ENCODE results near the gene PRKCA. TPM values are rescaled to one million over a fixed set of nuclear protein-coding genes. Genes with fewer than 3 reads are reported as not detected.
"Not testable (repeated sequence)": the region's sequence is repeated elsewhere in the genome, so short reads cannot be mapped to it uniquely, and the experiment has no call there.

PRKCA gene
- total and polyA plus RNA-seq, 3 experiments from 2014 or later: 1.8 to 74.1 (median 73.9) TPM

- no peak overlapping the region for H3K27ac ChIP-seq (ENCODE audit: low read depth, low read length)
- no peaks in the 10 kb centered on the region for H3K27me3 ChIP-seq (ENCODE audit: insufficient read depth, low read length, poor library complexity, severe bottlenecking)
- peaks cover 75% of the 10 kb centered on the region for H3K4me1 ChIP-seq (ENCODE audit: insufficient read depth, low read length)
- H3K27ac Mint-ChIP-seq: no peak overlapping the region
- CTCF ChIA-PET: no interaction called here
- peaks cover 28 to 68% (median 62%) of the 10 kb centered on the region in 3 donors for H3K4me1 Mint-ChIP-seq
- H3K9me3 Mint-ChIP-seq: no peaks in the 10 kb centered on the region
- POLR2A ChIA-PET: no interaction called here
- H3K36me3 Mint-ChIP-seq: no peaks in the 10 kb centered on the region
- no peak overlapping the region for H3K4me3 Mint-ChIP-seq
- no peak overlapping the region for H3K4me3 ChIP-seq (ENCODE audit: low read length)
- no peaks in the 10 kb centered on the region for H3K36me3 ChIP-seq (ENCODE audit: insufficient read depth, low read length)
- DNase-seq: no peak
- no peaks in the 10 kb centered on the region for H3K9me3 ChIP-seq (ENCODE audit: low read length)
- H3K27me3 Mint-ChIP-seq: no peaks in the 10 kb centered on the region
Observed at GRCh38 chr17:66335797-66336196, 33.4 kb downstream of the PRKCA start.

GRCh38 chr17:66337268-66337667 lies 34.9 kb downstream of the PRKCA start:
- ChIA-PET POLR2A (no interaction called here), CTCF (no interaction called here)
- H3K4me3 Mint-ChIP-seq: no peak overlapping the region
- H3K27ac Mint-ChIP-seq: peak overlapping the region in 3 of 8 donors; percentile 6 to 38 (median 11)
- DNase-seq: no peak
- no peaks in the 10 kb centered on the region for H3K36me3 ChIP-seq (ENCODE audit: insufficient read depth, low read length)
- H3K4me1 ChIP-seq (ENCODE audit: insufficient read depth, low read length): peaks cover 72% of the 10 kb centered on the region
- no peak overlapping the region for H3K4me3 ChIP-seq (ENCODE audit: low read length)
- no peaks in the 10 kb centered on the region for H3K27me3 Mint-ChIP-seq
- no peaks in the 10 kb centered on the region for H3K27me3 ChIP-seq (ENCODE audit: insufficient read depth, low read length, poor library complexity, severe bottlenecking)
- peaks cover 20 to 54% (median 52%) of the 10 kb centered on the region in 3 donors for H3K4me1 Mint-ChIP-seq
- no peak overlapping the region for H3K27ac ChIP-seq (ENCODE audit: low read depth, low read length)
- H3K9me3 ChIP-seq (ENCODE audit: low read length): no peaks in the 10 kb centered on the region
- no peaks in the 10 kb centered on the region for H3K36me3 Mint-ChIP-seq
- no peaks in the 10 kb centered on the region for H3K9me3 Mint-ChIP-seq

- no peaks in the 10 kb centered on the region for H3K27me3 Mint-ChIP-seq
- Histone ChIP-seq H3K36me3 (ENCODE audit: insufficient read depth, low read length) (no peaks in the 10 kb centered on the region), H3K4me3 (ENCODE audit: low read length) (no peak overlapping the region), H3K9me3 (ENCODE audit: low read length) (no peaks in the 10 kb centered on the region), H3K27me3 (ENCODE audit: insufficient read depth, low read length, poor library complexity, severe bottlenecking) (no peaks in the 10 kb centered on the region), H3K27ac (ENCODE audit: low read depth, low read length) (no peak overlapping the region), H3K4me1 (ENCODE audit: insufficient read depth, low read length) (peaks cover 65% of the 10 kb centered on the region)
- H3K4me3 Mint-ChIP-seq: no peak overlapping the region
- peaks cover 20 to 54% (median 52%) of the 10 kb centered on the region in 3 donors for H3K4me1 Mint-ChIP-seq
- no peaks in the 10 kb centered on the region for H3K9me3 Mint-ChIP-seq
- ChIA-PET POLR2A (no interaction called here), CTCF (no interaction called here)
- no peak overlapping the region for H3K27ac Mint-ChIP-seq
- H3K36me3 Mint-ChIP-seq: no peaks in the 10 kb centered on the region
- no peak for DNase-seq
Observed at GRCh38 chr17:66337866-66338485, 35.6 kb downstream of the PRKCA start.

GRCh38 chr17:66338937-66339336 lies 36.5 kb downstream of the PRKCA start:
- Histone ChIP-seq H3K4me1 (ENCODE audit: insufficient read depth, low read length) (peaks cover 55% of the 10 kb centered on the region), H3K36me3 (ENCODE audit: insufficient read depth, low read length) (no peaks in the 10 kb centered on the region), H3K27me3 (ENCODE audit: insufficient read depth, low read length, poor library complexity, severe bottlenecking) (no peaks in the 10 kb centered on the region), H3K27ac (ENCODE audit: low read depth, low read length) (no peak overlapping the region), H3K9me3 (ENCODE audit: low read length) (no peaks in the 10 kb centered on the region), H3K4me3 (ENCODE audit: low read length) (no peak overlapping the region)
- peaks cover 22 to 56% (median 53%) of the 10 kb centered on the region in 3 donors for H3K4me1 Mint-ChIP-seq
- H3K9me3 Mint-ChIP-seq: no peaks in the 10 kb centered on the region
- H3K27ac Mint-ChIP-seq: peak overlapping the region in 2 of 8 donors; percentile 23 to 41
- DNase-seq: no peak
- H3K27me3 Mint-ChIP-seq: no peaks in the 10 kb centered on the region
- H3K4me3 Mint-ChIP-seq: no peak overlapping the region
- ChIA-PET CTCF (no interaction called here), POLR2A (no interaction called here)
- H3K36me3 Mint-ChIP-seq: peaks cover 0 to 2% (median 0%) of the 10 kb centered on the region in 3 donors

GRCh38 chr17:66339561-66339960 lies 37.1 kb downstream of the PRKCA start:
- ChIA-PET CTCF (no interaction called here), POLR2A (no interaction called here)
- peak overlapping the region in 3 of 7 donors; percentile 4 to 32 (median 30) for H3K4me3 Mint-ChIP-seq
- peaks cover 18 to 51% (median 49%) of the 10 kb centered on the region in 3 donors for H3K4me1 Mint-ChIP-seq
- H3K27me3 Mint-ChIP-seq: no peaks in the 10 kb centered on the region
- DNase-seq: no peak
- no peak overlapping the region for H3K27ac ChIP-seq (ENCODE audit: low read depth, low read length)
- H3K27ac Mint-ChIP-seq: peak overlapping the region in 3 of 8 donors; percentile 2 to 40 (median 38)
- H3K36me3 ChIP-seq (ENCODE audit: insufficient read depth, low read length): no peaks in the 10 kb centered on the region
- no peaks in the 10 kb centered on the region for H3K9me3 ChIP-seq (ENCODE audit: low read length)
- no peaks in the 10 kb centered on the region for H3K9me3 Mint-ChIP-seq
- no peak overlapping the region for H3K4me3 ChIP-seq (ENCODE audit: low read length)
- H3K27me3 ChIP-seq (ENCODE audit: insufficient read depth, low read length, poor library complexity, severe bottlenecking): no peaks in the 10 kb centered on the region
- H3K36me3 Mint-ChIP-seq: peaks cover 0 to 2% (median 0%) of the 10 kb centered on the region in 3 donors
- peaks cover 49% of the 10 kb centered on the region for H3K4me1 ChIP-seq (ENCODE audit: insufficient read depth, low read length)

GRCh38 chr17:66340720-66341119 lies 38.3 kb downstream of the PRKCA start:
- no peaks in the 10 kb centered on the region for H3K36me3 ChIP-seq (ENCODE audit: insufficient read depth, low read length)
- H3K9me3 ChIP-seq (ENCODE audit: low read length): no peaks in the 10 kb centered on the region
- H3K27ac Mint-ChIP-seq: peak overlapping the region in 1 of 8 donors; percentile 3
- no peaks in the 10 kb centered on the region for H3K27me3 ChIP-seq (ENCODE audit: insufficient read depth, low read length, poor library complexity, severe bottlenecking)
- no peak overlapping the region for H3K4me3 Mint-ChIP-seq
- H3K4me1 ChIP-seq (ENCODE audit: insufficient read depth, low read length): peaks cover 40% of the 10 kb centered on the region
- no peaks in the 10 kb centered on the region for H3K27me3 Mint-ChIP-seq
- peaks cover 16 to 49% (median 44%) of the 10 kb centered on the region in 3 donors for H3K4me1 Mint-ChIP-seq
- POLR2A ChIA-PET: no interaction called here
- DNase-seq: no peak
- no peak overlapping the region for H3K27ac ChIP-seq (ENCODE audit: low read depth, low read length)
- CTCF ChIA-PET: no interaction called here
- peaks cover 0 to 2% (median 0%) of the 10 kb centered on the region in 3 donors for H3K36me3 Mint-ChIP-seq
- H3K9me3 Mint-ChIP-seq: no peaks in the 10 kb centered on the region
- H3K4me3 ChIP-seq (ENCODE audit: low read length): no peak overlapping the region

- no peaks in the 10 kb centered on the region for H3K9me3 Mint-ChIP-seq
- no peak for DNase-seq
- no peaks in the 10 kb centered on the region for H3K9me3 ChIP-seq (ENCODE audit: low read length)
- POLR2A ChIA-PET: no interaction called here
- no peak overlapping the region for H3K4me3 Mint-ChIP-seq
- H3K4me1 Mint-ChIP-seq: peaks cover 16 to 44% (median 39%) of the 10 kb centered on the region in 3 donors
- H3K27ac Mint-ChIP-seq: no peak overlapping the region
- no peaks in the 10 kb centered on the region for H3K27me3 ChIP-seq (ENCODE audit: insufficient read depth, low read length, poor library complexity, severe bottlenecking)
- H3K27me3 Mint-ChIP-seq: no peaks in the 10 kb centered on the region
- H3K36me3 Mint-ChIP-seq: peaks cover 0 to 2% (median 0%) of the 10 kb centered on the region in 3 donors
- no peak overlapping the region for H3K4me3 ChIP-seq (ENCODE audit: low read length)
- CTCF ChIA-PET: no interaction called here
- no peaks in the 10 kb centered on the region for H3K36me3 ChIP-seq (ENCODE audit: insufficient read depth, low read length)
- no peak overlapping the region for H3K27ac ChIP-seq (ENCODE audit: low read depth, low read length)
- H3K4me1 ChIP-seq (ENCODE audit: insufficient read depth, low read length): peaks cover 40% of the 10 kb centered on the region
Observed at GRCh38 chr17:66341462-66341861, 39.0 kb downstream of the PRKCA start.

- H3K9me3 Mint-ChIP-seq; H3K36me3 Mint-ChIP-seq; H3K27me3 ChIP-seq (ENCODE audit: insufficient read depth, low read length, poor library complexity, severe bottlenecking); H3K4me3 ChIP-seq (ENCODE audit: low read length); CTCF ChIA-PET; POLR2A ChIA-PET; DNase-seq; H3K27ac ChIP-seq (ENCODE audit: low read depth, low read length); H3K27ac Mint-ChIP-seq; H3K4me3 Mint-ChIP-seq; H3K27me3 Mint-ChIP-seq; H3K36me3 ChIP-seq (ENCODE audit: insufficient read depth, low read length); H3K9me3 ChIP-seq (ENCODE audit: low read length): not testable (repeated sequence)
- peaks cover 36% of the 10 kb centered on the region for H3K4me1 ChIP-seq (ENCODE audit: insufficient read depth, low read length)
- H3K4me1 Mint-ChIP-seq: peaks cover 14 to 47% (median 38%) of the 10 kb centered on the region in 3 donors
Observed at GRCh38 chr17:66342263-66342662, 39.9 kb downstream of the PRKCA start.

Measured in CD8-positive, alpha-beta memory T cell (primary cell).